HEK293 (cell line): ENCODE results near the gene LIPJ.

Experiments used
- CTCF ChIA-PET: fragments of 350-600 bp; formaldehyde crosslinking; extraction: SDS; loops from one replicate; lab custom pipeline; 2021; ENCODE audit warnings: antibody characterized with exemption; lab: Yijun Ruan, JAX
- POLR2A ChIA-PET: fragments of 300-600 bp; formaldehyde crosslinking; extraction: SDS; loops from one replicate; lab custom pipeline; 2020; ENCODE audit warnings: antibody characterized with exemption, inconsistent platforms; lab: Yijun Ruan, JAX
- H3K27ac ChIP-seq: fragments of 200-500 bp; sonication (Bioruptor generic); 2 replicates; pipeline ENCODE4 v1.5.1; 2014; ENCODE audit warnings: low read depth, low read length, control low read depth, inconsistent platforms; ENCODE audit errors: extremely low read depth
- H3K36me3 ChIP-seq, 2 experiments: fragments of 200-500 bp in 1 of 2; sonication (Bioruptor generic) in 1 of 2; 1 replicate in 1 of 2; 2 replicates in 1 of 2; pipeline ENCODE4 v1.5.1; 2014 to 2017; ENCODE audit warnings: inconsistent platforms in 2 of 2, low read length in 2 of 2; ENCODE audit not compliant: control insufficient read depth in 2 of 2, insufficient read depth in 1 of 2
- H3K4me1 ChIP-seq: fragments of 200-500 bp; sonication (Bioruptor generic); 2 replicates; pipeline ENCODE4 v1.5.1; 2014; ENCODE audit warnings: mild to moderate bottlenecking, low read length, inconsistent platforms; ENCODE audit not compliant: control insufficient read depth, insufficient read depth
- H3K4me3 ChIP-seq: 2 replicates; pipeline ENCODE4 v1.5.1; 2011; ENCODE audit warnings: low read depth, mild to moderate bottlenecking, control low read depth, low read length, moderate library complexity
- H3K9me3 ChIP-seq: fragments of 200-500 bp; sonication (Bioruptor generic); 2 replicates; pipeline ENCODE4 v1.5.1; 2014; ENCODE audit warnings: low read depth, low read length, inconsistent platforms; ENCODE audit not compliant: control insufficient read depth, insufficient read depth
- HOXC10 ChIP-seq: sonication (generic); formaldehyde crosslinking; IDR thresholded peaks from 2 replicates; pipeline ENCODE4 v1.8.1; 2023; ENCODE audit warnings: mild to moderate bottlenecking, missing genetic modification reagents
- IKZF3 ChIP-seq: fragments of 450-650 bp; IDR thresholded peaks from 2 replicates; pipeline ENCODE4 v1.5.0; 2018; ENCODE audit warnings: missing biosample characterization, mild to moderate bottlenecking, missing genetic modification characterization, moderate library complexity
- KLF1 ChIP-seq: fragments of 450-650 bp; formaldehyde crosslinking; IDR thresholded peaks from 2 replicates; pipeline ENCODE4 v1.5.1; 2016; ENCODE audit warnings: missing biosample characterization, missing genetic modification characterization
- SP3 ChIP-seq: fragments of 450-650 bp; formaldehyde crosslinking; IDR thresholded peaks from 2 replicates; pipeline ENCODE4 v1.5.1; 2016; ENCODE audit warnings: missing biosample characterization, missing genetic modification characterization
- YY1 ChIP-seq: fragments of 450-650 bp; formaldehyde crosslinking; IDR thresholded peaks from 2 replicates; pipeline ENCODE4 v1.5.1; 2018; ENCODE audit warnings: missing biosample characterization, missing genetic modification characterization
- ZBTB21 ChIP-seq: fragments of 450-650 bp; formaldehyde crosslinking; IDR thresholded peaks from 2 replicates; pipeline ENCODE4 v1.5.1; 2017; ENCODE audit warnings: missing biosample characterization, missing genetic modification characterization
- ZBTB44 ChIP-seq: fragments of 450-650 bp; IDR thresholded peaks from 2 replicates; pipeline ENCODE4 v1.5.1; 2018; ENCODE audit warnings: missing biosample characterization, mild to moderate bottlenecking, missing genetic modification characterization
- ZFP3 ChIP-seq: fragments of 450-650 bp; formaldehyde crosslinking; IDR thresholded peaks from 2 replicates; pipeline ENCODE4 v1.5.1; 2016; ENCODE audit warnings: low read depth, missing biosample characterization, missing genetic modification characterization
- ZNF112 ChIP-seq: fragments of 450-650 bp; formaldehyde crosslinking; IDR thresholded peaks from 2 replicates; pipeline ENCODE4 v1.5.0; 2017; ENCODE audit warnings: missing biosample characterization, missing genetic modification characterization
- ZNF114 ChIP-seq: fragments of 450-650 bp; formaldehyde crosslinking; IDR thresholded peaks from 2 replicates; pipeline ENCODE4 v1.5.0; 2017; ENCODE audit warnings: missing biosample characterization, missing genetic modification characterization
- ZNF155 ChIP-seq: fragments of 450-650 bp; formaldehyde crosslinking; IDR thresholded peaks from 2 replicates; pipeline ENCODE4 v1.5.1; 2016; ENCODE audit warnings: missing biosample characterization, missing genetic modification characterization
- ZNF16 ChIP-seq: fragments of 450-650 bp; formaldehyde crosslinking; IDR thresholded peaks from 2 replicates; pipeline ENCODE4 v1.5.1; 2016; ENCODE audit warnings: low read depth, missing biosample characterization, missing genetic modification characterization
- ZNF211 ChIP-seq: fragments of 450-650 bp; formaldehyde crosslinking; IDR thresholded peaks from 2 replicates; pipeline ENCODE4 v1.5.1; 2016; ENCODE audit warnings: low read depth, missing biosample characterization, missing genetic modification characterization
- ZNF280C ChIP-seq: fragments of 450-650 bp; formaldehyde crosslinking; IDR thresholded peaks from 2 replicates; pipeline ENCODE4 v1.5.1; 2016; ENCODE audit warnings: missing biosample characterization, missing genetic modification characterization
- ZNF404 ChIP-seq: fragments of 450-650 bp; formaldehyde crosslinking; IDR thresholded peaks from 2 replicates; pipeline ENCODE4 v1.5.1; 2017; ENCODE audit warnings: missing biosample characterization, missing genetic modification characterization
- ZNF488 ChIP-seq: fragments of 450-650 bp; formaldehyde crosslinking; IDR thresholded peaks from 2 replicates; pipeline ENCODE4 v1.5.1; 2016; ENCODE audit warnings: missing biosample characterization, missing genetic modification characterization
- ZNF518A ChIP-seq: fragments of 450-650 bp; formaldehyde crosslinking; conservative IDR thresholded peaks from 2 replicates; pipeline ENCODE4 v1.5.1; 2016; ENCODE audit warnings: low read depth, missing biosample characterization, missing genetic modification characterization
- ZNF521 ChIP-seq: fragments of 450-650 bp; formaldehyde crosslinking; IDR thresholded peaks from 2 replicates; pipeline ENCODE4 v1.5.1; 2017; ENCODE audit warnings: missing biosample characterization, mild to moderate bottlenecking, missing genetic modification characterization
- ZNF561 ChIP-seq: fragments of 450-650 bp; IDR thresholded peaks from 2 replicates; pipeline ENCODE4 v1.5.1; 2018; ENCODE audit warnings: missing biosample characterization, missing genetic modification characterization, borderline replicate concordance
- ZNF610 ChIP-seq: fragments of 450-650 bp; formaldehyde crosslinking; IDR thresholded peaks from 2 replicates; pipeline ENCODE4 v1.5.1; 2016; ENCODE audit warnings: missing biosample characterization, missing genetic modification characterization, borderline replicate concordance
- ZNF621 ChIP-seq: fragments of 450-650 bp; formaldehyde crosslinking; IDR thresholded peaks from 2 replicates; pipeline ENCODE4 v1.5.1; 2017; ENCODE audit warnings: missing biosample characterization, missing genetic modification characterization
- ZNF660 ChIP-seq: fragments of 450-650 bp; IDR thresholded peaks from 2 replicates; pipeline ENCODE4 v1.5.1; 2018; ENCODE audit warnings: missing biosample characterization, mild to moderate bottlenecking, missing genetic modification characterization
- ZNF791 ChIP-seq: fragments of 450-650 bp; formaldehyde crosslinking; IDR thresholded peaks from 2 replicates; pipeline ENCODE4 v1.5.1; 2016; ENCODE audit warnings: missing biosample characterization, missing genetic modification characterization

LIPJ gene

GRCh38 chr10:88538048-88538447, 48.5 kb upstream of the LIPJ start (continued):
- TF ChIP-seq ZNF155 (tag by site-specific recombination) (no peak), ZNF488 (no peak), ZNF610 (no peak)

GRCh38 chr10:88540351-88540750, 46.2 kb upstream of the LIPJ start:
- ChIA-PET POLR2A (no interaction called here), CTCF (interaction anchor here (0.6 kb wide), 1 partner anchor 673 kb away, joined by 3 read pairs; no protein-coding TSS in a partner anchor)
- H3K9me3 ChIP-seq, result no peaks in the 10 kb centered on the region
- H3K4me1 ChIP-seq, result peaks cover 47% of the 10 kb centered on the region
- TF ChIP-seq YY1 (tag by site-specific recombination), result no peak
- no peak for TF ChIP-seq HOXC10 (CRISPR knock-in tag)
- no peak for TF ChIP-seq ZBTB21 (tag by site-specific recombination)
- no peak for TF ChIP-seq ZNF518A
- TF ChIP-seq ZNF211 (tag by site-specific recombination), result no peak
- no peak for TF ChIP-seq IKZF3
- TF ChIP-seq ZNF791 (tag by site-specific recombination), result no peak
- TF ChIP-seq ZNF621 (tag by site-specific recombination), result no peak
- no peak for TF ChIP-seq ZNF280C (tag by site-specific recombination)
- TF ChIP-seq ZNF114 (tag by site-specific recombination), result no peak
- TF ChIP-seq ZNF561 (tag by site-specific recombination), result no peak
- TF ChIP-seq KLF1, result no peak
- TF ChIP-seq ZNF660 (tag by site-specific recombination), result no peak
- no peak for TF ChIP-seq ZNF112 (tag by site-specific recombination)
- TF ChIP-seq ZFP3, result no peak
- TF ChIP-seq ZNF521 (tag by site-specific recombination), result no peak
- TF ChIP-seq SP3 (tag by site-specific recombination), result no peak
- no peak for TF ChIP-seq ZNF16 (tag by site-specific recombination)
- no peak for TF ChIP-seq ZBTB44 (tag by site-specific recombination)
- no peak for TF ChIP-seq ZNF404 (tag by site-specific recombination)
- H3K36me3 ChIP-seq, result no peaks in the 10 kb centered on the region
- no peak overlapping the region for H3K27ac ChIP-seq
- H3K4me3 ChIP-seq, result no peak overlapping the region
